HG03378 (cell line): ENCODE measurements around the gene CPLX3.
A peak's percentile ranks its signal among the peaks of the same experiment; 100 is the strongest.

Experiments
- ATAC-seq: cut with Tn5 transposase; IDR thresholded peaks from one replicate; pipeline ENCODE4 v1.9.1; 2021; ENCODE audit warnings: mild to moderate bottlenecking, moderate library complexity; ENCODE audit not compliant: unreplicated experiment

CPLX3 gene

DNA sequence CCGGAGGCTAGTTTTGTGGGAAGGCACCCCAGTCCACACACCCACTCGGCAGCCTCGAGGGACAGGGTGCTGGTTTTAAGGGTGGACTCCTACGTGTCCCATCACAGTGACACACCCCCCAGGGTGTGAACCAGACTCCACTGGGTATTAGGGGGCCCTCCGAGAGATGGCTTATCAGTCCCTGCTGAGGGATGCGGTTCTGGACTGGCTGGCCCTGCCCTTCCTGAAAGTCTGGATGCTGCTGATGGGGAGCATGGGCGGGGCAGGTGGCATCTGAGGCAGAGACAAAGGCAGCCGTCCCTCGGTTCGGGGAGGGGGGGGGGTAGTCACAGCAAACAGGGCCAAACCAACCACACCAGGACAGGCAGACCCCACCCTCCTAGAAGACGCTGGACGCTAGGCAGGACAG is 17.5 kb downstream of the CPLX3 start:
- no peak for ATAC-seq

DNA sequence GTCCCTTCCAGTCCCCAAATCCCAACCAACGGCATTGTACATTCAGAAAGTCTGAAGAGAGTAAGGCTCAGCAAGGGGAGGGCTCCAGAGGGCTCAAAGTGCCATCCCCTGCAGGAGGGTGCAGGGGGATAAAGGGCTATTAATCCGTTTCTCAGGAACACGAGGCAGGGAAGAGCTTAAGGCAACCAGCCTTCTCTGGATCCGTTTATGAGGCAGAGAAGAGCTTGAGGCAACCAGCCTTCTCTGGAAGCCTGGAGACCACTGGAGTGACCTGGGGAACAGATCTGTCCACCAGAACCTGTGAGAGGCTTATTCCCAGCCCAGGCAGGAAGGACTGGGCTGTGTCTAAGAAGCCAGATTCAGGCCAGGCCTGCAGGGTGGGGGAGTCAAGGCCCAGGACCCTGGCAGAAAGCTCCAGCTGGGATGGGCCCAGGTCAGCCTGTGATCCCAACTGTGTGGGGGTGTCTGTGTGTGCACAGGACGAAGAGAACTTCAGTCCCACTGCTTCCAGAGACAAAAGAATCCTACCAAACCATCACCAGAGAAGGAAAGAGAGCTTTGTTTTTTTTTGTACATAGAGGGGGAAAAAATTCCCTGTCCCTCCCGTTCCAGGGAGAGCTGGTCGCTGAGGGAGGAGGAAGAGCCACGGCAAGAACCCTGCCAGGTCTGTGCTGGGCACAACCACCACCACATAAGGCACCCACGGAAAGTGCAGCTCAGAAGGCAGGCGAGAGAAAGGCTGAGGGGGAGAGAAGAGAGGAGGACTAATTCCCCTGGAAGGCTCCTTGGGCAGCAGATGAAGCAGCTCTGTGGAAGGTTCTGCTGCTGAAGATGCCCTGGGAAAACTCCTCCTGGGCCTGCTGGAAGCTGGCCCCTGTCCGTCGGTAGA is 18.1 kb downstream of the CPLX3 start:
- no peak for ATAC-seq

GRCh38 chr15:74845208-74845568 is 18.8 kb downstream of the CPLX3 start:
- ATAC-seq: no peak

DNA sequence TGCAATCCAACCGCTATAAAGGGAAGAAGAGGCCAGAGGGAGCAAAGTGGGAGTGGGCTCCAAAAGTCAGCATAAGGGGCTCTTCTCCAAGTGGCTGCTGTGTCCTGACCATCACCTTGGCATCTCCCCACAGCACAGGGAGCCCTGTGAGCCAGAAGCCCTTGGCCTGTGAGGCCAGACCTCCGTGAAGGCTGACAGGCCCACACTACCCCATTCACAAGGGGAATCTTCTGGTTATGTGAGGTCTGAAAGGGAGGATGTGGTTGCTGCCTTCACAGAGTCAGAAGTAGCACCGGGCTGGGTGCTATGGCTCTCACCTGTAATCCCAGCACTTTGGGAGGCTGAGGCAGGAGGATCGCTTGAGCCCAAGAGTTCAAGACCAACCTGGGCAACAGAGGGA is 19.2 kb downstream of the CPLX3 start:
- ATAC-seq: no peak

- no peak for ATAC-seq
Observed at GRCh38 chr15:74847432-74847831, 21.0 kb downstream of the CPLX3 start.

DNA sequence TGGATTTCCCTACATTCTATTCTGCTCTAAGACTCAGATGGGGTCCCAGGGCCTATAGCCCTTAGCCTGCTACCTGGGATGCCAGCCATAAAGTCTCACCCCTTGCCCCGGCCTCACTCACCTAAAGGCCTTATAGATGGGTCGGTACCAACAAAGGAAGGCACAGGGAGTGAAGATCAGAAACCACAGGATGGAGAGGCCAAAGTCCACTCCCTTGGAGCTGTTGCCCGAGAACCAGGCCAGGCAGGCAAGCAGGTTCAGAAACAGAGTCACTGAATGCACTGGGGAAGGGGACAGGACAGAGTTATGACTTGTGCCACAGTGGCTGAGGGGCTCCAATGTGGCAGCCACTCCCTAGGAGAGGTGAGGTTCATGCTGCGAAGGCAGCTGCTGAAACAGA is 24.0 kb downstream of the CPLX3 start:
- no peak for ATAC-seq

GRCh38 chr15:74851960-74852359 is 25.5 kb downstream of the CPLX3 start:
- ATAC-seq: no peak

DNA sequence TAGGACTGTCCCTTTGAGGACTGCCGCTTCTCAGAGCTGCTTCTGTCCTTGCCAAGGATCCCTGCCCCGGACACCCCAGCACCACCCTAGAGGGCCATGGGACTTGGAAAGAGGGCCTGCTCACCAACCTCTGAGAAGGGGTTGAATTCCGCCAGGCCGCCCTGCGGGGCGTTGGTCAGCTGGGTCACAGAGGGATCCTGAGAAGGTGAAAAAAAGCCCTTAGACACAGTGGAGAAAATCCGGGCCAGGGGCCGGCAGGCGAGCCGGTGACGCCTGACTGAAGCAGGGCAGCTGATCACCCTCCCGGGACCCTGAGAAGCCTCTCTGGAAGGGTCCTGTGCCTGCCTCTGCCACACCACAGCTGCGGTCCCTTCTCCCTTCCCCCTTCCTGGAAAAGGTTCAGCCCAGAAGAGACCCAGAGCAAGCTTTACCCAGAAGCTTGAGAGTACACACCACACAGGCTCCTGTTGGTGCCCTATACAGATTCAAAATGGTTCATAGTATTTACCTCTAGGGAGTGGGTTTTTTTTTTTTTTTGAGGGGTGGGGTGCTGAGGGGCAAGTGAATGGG is 28.1 kb downstream of the CPLX3 start:
- ATAC-seq: no peak

DNA sequence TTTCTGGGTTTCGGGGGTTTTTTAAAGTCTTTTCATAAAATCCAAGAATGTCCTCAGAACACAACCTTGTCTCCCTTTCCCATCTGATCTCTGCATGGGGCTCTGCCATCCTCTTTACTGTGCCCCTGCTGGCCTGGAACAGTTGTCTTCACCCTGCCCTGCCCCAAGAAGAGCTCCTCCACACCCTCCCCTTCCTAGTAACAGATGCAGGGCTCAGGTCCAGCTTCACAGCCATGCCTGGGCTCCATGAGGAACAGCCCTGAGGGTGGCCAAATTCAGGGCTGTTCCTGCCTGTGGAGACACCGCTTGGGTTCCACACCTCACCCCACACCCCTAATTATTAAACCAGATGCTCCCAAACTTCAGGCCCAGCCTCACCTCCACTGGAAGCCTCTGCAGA is 29.4 kb downstream of the CPLX3 start:
- ATAC-seq: no peak

GRCh38 chr15:74856537-74856936 is 30.1 kb downstream of the CPLX3 start:
- no peak for ATAC-seq

- ATAC-seq: peak; percentile 62
Observed at GRCh38 chr15:74857082-74857655, 30.7 kb downstream of the CPLX3 start.

DNA sequence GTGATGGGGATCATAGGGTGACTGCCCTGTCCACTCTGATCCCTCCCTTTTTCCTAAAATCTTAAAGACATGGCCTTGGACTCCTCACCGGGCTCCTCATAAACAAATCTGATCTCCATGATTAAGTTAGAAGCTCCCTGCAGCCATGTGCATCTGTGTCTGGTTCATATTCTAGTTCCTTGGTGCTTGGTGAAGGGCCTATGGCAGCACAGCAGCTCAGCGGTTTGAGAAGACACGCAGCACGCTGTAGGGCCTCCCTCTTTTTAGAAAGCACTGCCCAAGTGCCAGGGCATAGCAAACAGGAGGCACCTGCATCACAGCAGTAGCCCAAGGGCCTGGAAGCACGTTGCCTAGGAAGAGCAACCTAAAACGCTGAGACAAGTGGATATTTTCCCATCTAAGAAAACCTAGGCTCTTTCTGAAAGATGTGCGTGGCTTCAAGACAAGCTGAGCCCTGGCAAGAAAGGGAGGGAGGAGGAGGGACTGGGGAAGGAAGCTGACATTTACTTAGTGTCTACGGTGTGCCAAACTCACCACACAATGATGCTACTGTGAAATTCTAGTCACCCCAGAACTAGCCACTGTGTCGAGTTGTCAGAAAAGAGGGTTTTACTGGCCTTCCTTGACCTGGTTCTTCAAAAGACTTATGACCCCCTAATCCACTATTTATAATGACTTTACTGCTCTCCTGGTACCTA is 31.4 kb downstream of the CPLX3 start:
- peak; percentile 19 for ATAC-seq

- no peak for ATAC-seq
Observed at GRCh38 chr15:74858369-74858740, 31.9 kb downstream of the CPLX3 start.

GRCh38 chr15:74863239-74864056 is 37.0 kb downstream of the CPLX3 start:
- no peak for ATAC-seq

DNA sequence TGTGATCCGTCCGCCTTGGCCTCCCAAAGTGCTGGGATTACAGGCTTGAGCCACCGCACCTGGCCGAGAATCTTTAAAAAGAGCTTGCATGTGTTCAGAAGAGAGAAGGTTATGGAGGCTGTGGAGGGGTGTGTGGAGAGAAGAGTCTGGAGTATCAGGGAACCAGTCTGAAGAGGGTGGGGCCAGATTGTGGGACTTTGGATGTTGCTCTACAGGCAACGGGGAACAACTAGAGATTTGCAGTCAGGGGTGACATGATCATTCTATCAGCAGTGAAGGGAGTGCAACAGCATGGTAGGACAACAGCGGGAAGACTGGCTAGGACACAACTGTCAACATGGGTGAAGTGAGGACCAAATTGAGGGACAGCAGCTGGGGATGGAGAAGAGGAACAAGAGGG is 37.9 kb downstream of the CPLX3 start:
- ATAC-seq: no peak

GRCh38 chr15:74865316-74865715 is 38.9 kb downstream of the CPLX3 start:
- no peak for ATAC-seq

GRCh38 chr15:74866090-74866489 is 39.7 kb downstream of the CPLX3 start:
- no peak for ATAC-seq

DNA sequence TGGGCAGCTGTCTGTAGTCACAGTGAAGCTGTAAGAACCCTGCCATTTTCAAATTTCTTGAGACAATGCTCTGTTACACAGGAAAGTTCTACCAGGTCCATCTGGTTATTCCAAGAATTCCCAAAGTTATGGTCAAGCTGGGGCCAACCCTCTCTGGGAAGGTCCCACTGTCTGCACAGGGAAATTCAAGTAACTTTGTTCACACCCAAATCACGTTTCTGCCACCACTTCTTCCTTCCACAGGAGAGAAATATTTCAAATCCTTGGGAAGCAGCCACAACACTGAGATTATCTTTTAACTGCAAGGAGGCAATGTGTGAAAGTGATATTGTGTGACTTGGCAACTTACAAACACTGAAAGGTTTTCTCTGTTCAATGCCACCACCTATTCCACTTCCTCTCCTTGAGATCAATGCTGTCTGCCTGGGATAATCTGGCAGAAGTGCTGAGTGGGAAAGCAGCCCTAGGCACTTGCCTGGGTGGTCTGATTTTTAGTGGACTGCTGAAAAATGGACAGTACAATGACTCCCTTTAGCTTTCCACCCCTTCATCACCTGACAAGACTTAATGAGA is 41.1 kb downstream of the CPLX3 start:
- ATAC-seq: no peak

DNA sequence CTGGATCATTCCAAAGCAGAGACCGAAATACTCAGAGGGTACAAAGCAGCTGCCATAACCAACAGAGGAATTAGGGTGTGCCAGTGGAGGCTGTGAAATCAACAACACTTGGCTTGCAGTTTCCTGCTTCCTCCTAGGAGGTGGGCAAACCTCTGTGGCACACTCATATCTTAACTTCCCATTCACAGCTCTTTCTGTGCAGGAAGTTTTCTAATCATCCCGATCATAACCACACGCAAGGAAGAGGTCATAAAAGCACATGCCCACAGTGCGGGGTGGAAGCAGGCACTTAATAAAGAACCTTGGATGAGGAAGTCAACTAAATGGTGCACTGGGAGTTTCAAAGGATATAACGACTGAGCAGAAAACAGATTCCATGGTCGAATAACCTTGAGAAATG is 41.6 kb downstream of the CPLX3 start:
- no peak for ATAC-seq

DNA sequence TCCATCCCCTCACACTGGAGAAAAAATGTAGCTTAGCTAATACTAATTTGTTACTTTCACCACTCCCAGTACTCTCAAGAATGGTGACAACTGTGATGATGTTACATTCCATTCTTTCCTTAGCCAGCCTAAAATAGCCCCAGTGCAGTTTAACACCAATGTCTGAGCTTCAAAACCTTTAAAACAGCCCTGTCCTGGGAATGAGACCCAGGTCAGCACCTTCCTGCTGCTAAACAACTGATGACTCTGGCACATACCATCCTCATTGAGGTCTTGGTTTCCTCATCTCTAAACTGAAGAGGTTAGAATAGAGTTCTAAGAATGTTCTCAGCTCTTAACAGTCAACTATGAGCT is 42.9 kb downstream of the CPLX3 start:
- ATAC-seq: no peak
